Chondrocyte (in vitro differentiated cells): ENCODE data around the gene DNAJA4. TPM values are rescaled to one million over a fixed set of nuclear protein-coding genes. Genes with fewer than 3 reads are reported as not detected.

ENCODE experiments used
- DNase-seq: peaks from one replicate; pipeline ENCODE4 v3.0.0; 2021; ENCODE audit warnings: mixed read lengths, low spot score
- H3K27ac Mint-ChIP-seq: one replicate; pipeline ENCODE4 v1.8.0; 2021; ENCODE audit warnings: mild to moderate bottlenecking, moderate library complexity, mixed read lengths; ENCODE audit not compliant: unreplicated experiment
- H3K27me3 Mint-ChIP-seq: 2 replicates; pipeline ENCODE4 v1.8.0; 2021; ENCODE audit warnings: low read depth, mixed read lengths
- H3K36me3 Mint-ChIP-seq: 2 replicates; pipeline ENCODE4 v1.8.0; 2021; ENCODE audit warnings: low read depth, mixed read lengths
- H3K4me1 Mint-ChIP-seq: 2 replicates; pipeline ENCODE4 v1.8.0; 2021; ENCODE audit warnings: low read depth, mild to moderate bottlenecking, mixed read lengths
- H3K4me3 Mint-ChIP-seq: one replicate; pipeline ENCODE4 v1.8.0; 2021; ENCODE audit warnings: mild to moderate bottlenecking, moderate library complexity, mixed read lengths; ENCODE audit not compliant: unreplicated experiment
- H3K9me3 Mint-ChIP-seq: 2 replicates; pipeline ENCODE4 v1.8.0; 2021; ENCODE audit warnings: low read depth, mixed read lengths
- CTCF ChIP-seq: fragments of 200-600 bp; sonication (generic); IDR thresholded peaks from 2 replicates; pipeline ENCODE4 v1.5.0; 2021; ENCODE audit warnings: antibody characterized with exemption, mild to moderate bottlenecking, moderate library complexity
- total RNA-seq: library from RNA; stranded (reverse); gene quantifications from 3 replicates; pipeline ENCODE4 v1.2.1, GENCODE V29; 2021

The DNAJA4 gene
- total RNA-seq, 1 donor from 2014 or later = 0.27 TPM

GRCh38 chr15:78325092-78325843 is 60.9 kb downstream of the DNAJA4 start:
- H3K27ac Mint-ChIP-seq = no peak overlapping the region
- H3K4me3 Mint-ChIP-seq = no peak overlapping the region
- peak; percentile 34 for DNase-seq

GRCh38 chr15:78327466-78327865 is 63.1 kb downstream of the DNAJA4 start:
- Mint-ChIP-seq H3K9me3 (no peaks in the 10 kb centered on the region), H3K27me3 (peaks cover 1% of the 10 kb centered on the region), H3K4me3 (no peak overlapping the region), H3K27ac (no peak overlapping the region), H3K4me1 (peaks cover 5% of the 10 kb centered on the region), H3K36me3 (no peaks in the 10 kb centered on the region)
- DNase-seq = no peak
- TF ChIP-seq CTCF = no peak

More at GRCh38 chr15:78325092-78325843, 60.9 kb downstream of the DNAJA4 start:
- H3K4me1 Mint-ChIP-seq = peaks cover 12% of the 10 kb centered on the region
- no peak for TF ChIP-seq CTCF
- no peaks in the 10 kb centered on the region for H3K27me3 Mint-ChIP-seq
- H3K36me3 Mint-ChIP-seq = no peaks in the 10 kb centered on the region
- H3K9me3 Mint-ChIP-seq = no peaks in the 10 kb centered on the region

GRCh38 chr15:78329625-78330024 is 65.3 kb downstream of the DNAJA4 start:
- no peak for DNase-seq
- Mint-ChIP-seq H3K4me1 (peaks cover 5% of the 10 kb centered on the region), H3K27ac (no peak overlapping the region), H3K36me3 (no peaks in the 10 kb centered on the region), H3K9me3 (no peaks in the 10 kb centered on the region), H3K27me3 (peaks cover 3% of the 10 kb centered on the region), H3K4me3 (no peak overlapping the region)
- TF ChIP-seq CTCF = no peak

Other genes with a start within 250 kb of the DNAJA4 start
- gene TBC1D2B, start 186.9 kb upstream of the DNAJA4 start, total RNA-seq = 44.3 to 64.2 TPM (median 58.1 TPM) in 3 replicates
- gene SH2D7, start 172.0 kb upstream of the DNAJA4 start, total RNA-seq = not detected in 3 replicates
- gene CIB2, start 133.1 kb upstream of the DNAJA4 start, total RNA-seq = 5.7 to 8.8 TPM (median 8.0 TPM) in 3 replicates
- 42.6 to 50.7 TPM (median 48.7 TPM) in 3 replicates for gene IDH3A, start 115.2 kb upstream of the DNAJA4 start, total RNA-seq
- gene ACSBG1, start 30.0 kb upstream of the DNAJA4 start, total RNA-seq = not detected in 3 replicates
- gene SKIC8, start 35.0 kb downstream of the DNAJA4 start, total RNA-seq = 35.1 to 52.8 TPM (median 39.9 TPM) in 3 replicates
- gene CRABP1, start 75.8 kb downstream of the DNAJA4 start, total RNA-seq = not detected in 3 replicates
- gene IREB2, start 173.7 kb downstream of the DNAJA4 start, total RNA-seq = 54.0 to 56.1 TPM (median 54.3 TPM) in 3 replicates
- gene HYKK, start 243.0 kb downstream of the DNAJA4 start, total RNA-seq = 2.7 to 5.9 TPM (median 3.6 TPM) in 3 replicates